Measurements from ENCODE around the gene TRIM29.

DNA sequence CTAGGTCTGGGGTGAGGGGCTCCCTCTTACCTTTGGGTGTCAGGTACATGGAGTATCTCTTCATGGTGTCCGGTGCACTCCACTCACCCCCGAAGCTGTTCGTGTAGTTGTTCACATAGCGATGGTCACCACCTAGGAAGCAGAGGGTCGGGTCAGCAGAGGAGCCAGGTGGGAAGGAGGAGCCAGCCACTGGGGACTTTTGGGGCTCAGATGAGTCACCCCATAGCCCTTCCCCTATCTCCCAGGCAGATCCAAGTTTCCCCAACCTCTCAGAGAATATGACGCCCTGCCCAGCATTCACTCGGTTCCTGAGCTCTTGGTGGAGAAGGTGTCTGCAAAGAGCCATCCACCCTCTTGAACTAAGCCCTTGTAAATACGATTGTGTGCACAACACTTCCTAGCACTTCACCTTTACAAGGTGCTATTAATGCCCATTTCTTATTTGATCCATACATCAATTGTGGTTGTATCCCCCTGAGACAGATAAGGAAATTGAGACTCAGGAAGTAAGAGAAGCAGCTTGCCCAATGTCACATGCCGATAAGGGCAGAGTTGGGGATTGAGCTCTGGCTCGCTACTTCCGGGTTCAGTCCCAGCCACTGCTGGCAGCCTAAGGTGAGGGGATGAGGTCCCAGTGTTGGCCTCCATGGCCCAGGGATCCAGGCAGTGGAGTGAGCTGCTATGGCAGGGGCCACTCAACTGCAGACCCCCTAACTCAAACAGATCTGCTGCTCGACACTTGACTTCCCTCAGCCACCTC, 14.8 kb downstream of the TRIM29 start:
- TF ChIP-seq, protein P1, sequence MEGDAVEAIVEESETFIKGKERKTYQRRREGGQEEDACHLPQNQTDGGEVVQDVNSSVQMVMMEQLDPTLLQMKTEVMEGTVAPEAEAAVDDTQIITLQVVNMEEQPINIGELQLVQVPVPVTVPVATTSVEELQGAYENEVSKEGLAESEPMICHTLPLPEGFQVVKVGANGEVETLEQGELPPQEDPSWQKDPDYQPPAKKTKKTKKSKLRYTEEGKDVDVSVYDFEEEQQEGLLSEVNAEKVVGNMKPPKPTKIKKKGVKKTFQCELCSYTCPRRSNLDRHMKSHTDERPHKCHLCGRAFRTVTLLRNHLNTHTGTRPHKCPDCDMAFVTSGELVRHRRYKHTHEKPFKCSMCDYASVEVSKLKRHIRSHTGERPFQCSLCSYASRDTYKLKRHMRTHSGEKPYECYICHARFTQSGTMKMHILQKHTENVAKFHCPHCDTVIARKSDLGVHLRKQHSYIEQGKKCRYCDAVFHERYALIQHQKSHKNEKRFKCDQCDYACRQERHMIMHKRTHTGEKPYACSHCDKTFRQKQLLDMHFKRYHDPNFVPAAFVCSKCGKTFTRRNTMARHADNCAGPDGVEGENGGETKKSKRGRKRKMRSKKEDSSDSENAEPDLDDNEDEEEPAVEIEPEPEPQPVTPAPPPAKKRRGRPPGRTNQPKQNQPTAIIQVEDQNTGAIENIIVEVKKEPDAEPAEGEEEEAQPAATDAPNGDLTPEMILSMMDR (IDR thresholded peaks at IDR 0.05) = no peak
- TF ChIP-seq POLR2A (IDR thresholded peaks at IDR 0.05) = no peak
